NT2/D1 (cell line): ENCODE measurements around the gene LRP5.

Experiments used
- SUZ12 ChIP-seq: IDR thresholded peaks from 2 replicates; pipeline ENCODE4 v1.6.1; 2011; ENCODE audit not compliant: insufficient read length, insufficient read depth; ENCODE audit errors: extremely low read depth
- YY1 ChIP-seq: IDR thresholded peaks from 2 replicates; pipeline ENCODE4 v1.6.1; 2011; ENCODE audit not compliant: insufficient read length, insufficient read depth

GRCh38 chr11:68433541-68433940 lies 121.2 kb downstream of the LRP5 start:
- TF ChIP-seq YY1 (no peak), SUZ12 (no peak)
